Activated CD4-positive, alpha-beta T cell treated with anti-CD3 and anti-CD28 coated beads for 36 hours (primary cell): Measurements from ENCODE around the gene POLD1. TPM values are rescaled to one million over a fixed set of nuclear protein-coding genes. Genes with fewer than 3 reads are reported as not detected.

Experiments used
- ATAC-seq: fragments of 200-7000 bp; cut with Tn5 transposase; one replicate; pipeline ENCODE4 v1.10.0; 2021; ENCODE audit warnings: mild to moderate bottlenecking, moderate library complexity
- CTCF ChIA-PET: fragments of 350-600 bp; sonication (Branson Sonifier 250); formaldehyde crosslinking; loops from one replicate; lab custom pipeline; 2021; ENCODE audit warnings: antibody characterized with exemption; lab: Charles Lee
- POLR2A ChIA-PET: fragments of 350-600 bp; sonication (Branson Sonifier 250); formaldehyde crosslinking; loops from one replicate; lab custom pipeline; 2021; ENCODE audit warnings: antibody characterized with exemption, inconsistent platforms; lab: Charles Lee
- DNase-seq: peaks from one replicate; pipeline ENCODE4 v3.0.0-alpha.2; 2020
- H3K27ac Mint-ChIP-seq: one replicate; pipeline ENCODE4 v1.8.0; 2021; ENCODE audit warnings: mixed read lengths
- H3K27me3 Mint-ChIP-seq: one replicate; pipeline ENCODE4 v1.8.0; 2021; ENCODE audit warnings: mixed read lengths
- H3K36me3 Mint-ChIP-seq: one replicate; pipeline ENCODE4 v1.8.0; 2021; ENCODE audit warnings: low read depth, mixed read lengths
- H3K4me1 Mint-ChIP-seq: one replicate; pipeline ENCODE4 v1.8.0; 2021; ENCODE audit warnings: mixed read lengths
- H3K4me3 Mint-ChIP-seq: one replicate; pipeline ENCODE4 v1.8.0; 2021; ENCODE audit warnings: mild to moderate bottlenecking, moderate library complexity, mixed read lengths
- H3K9me3 Mint-ChIP-seq: one replicate; pipeline ENCODE4 v1.8.0; 2021; ENCODE audit warnings: low read depth, mixed read lengths
- intact Hi-C, 2 experiments: fragments of 100-400 bp; cut with DNase I in 1 of 2; cut with micrococcal nuclease in 1 of 2; formaldehyde crosslinking; loops; one replicate each; pipeline versions ENCODE4 v1.14.2 to v1.15.1; 2022 to 2024; cut with DNase I, micrococcal nuclease
- total RNA-seq, 2 experiments: library from RNA; stranded (reverse); gene quantifications; one replicate each; pipeline ENCODE4 v1.2.3, GENCODE V29; 2021

The POLD1 gene
- total RNA-seq, 2 experiments from 2014 or later = 220 to 227 TPM

DNA sequence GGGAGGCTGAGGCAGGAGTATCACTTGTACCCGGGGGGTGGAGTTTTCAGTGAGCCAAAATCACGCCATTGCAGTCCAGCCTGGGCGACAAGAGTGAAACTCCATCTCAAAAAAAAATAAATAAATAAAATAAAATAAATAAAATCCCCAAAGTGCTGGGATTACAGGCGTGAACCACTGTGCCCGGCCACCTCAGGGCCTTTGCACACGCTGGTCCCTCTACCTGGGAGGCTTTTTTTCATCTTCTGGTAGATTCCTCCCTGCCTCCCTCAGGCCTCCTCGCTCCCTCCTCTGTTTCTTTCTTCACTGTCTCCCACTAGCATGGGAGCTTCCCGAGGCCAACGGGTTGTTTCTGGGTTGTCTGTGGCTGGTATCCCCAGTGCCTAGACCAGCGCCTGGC, 63.6 kb downstream of the POLD1 start:
- no peak overlapping the region for H3K27ac Mint-ChIP-seq
- ATAC-seq (no peak), DNase-seq (no peak)
- H3K36me3 Mint-ChIP-seq = no peaks in the 10 kb centered on the region
- intact Hi-C loops = no loop called here
- peaks cover 9% of the 10 kb centered on the region for H3K27me3 Mint-ChIP-seq
- no peaks in the 10 kb centered on the region for H3K4me1 Mint-ChIP-seq
- peak overlapping the region; percentile 25 for H3K4me3 Mint-ChIP-seq
- no peaks in the 10 kb centered on the region for H3K9me3 Mint-ChIP-seq
- CTCF ChIA-PET = interaction anchor here (1.1 kb wide), 1 partner anchor 13 kb away, joined by 3 read pairs; no protein-coding TSS in a partner anchor
- POLR2A ChIA-PET = no interaction called here

DNA sequence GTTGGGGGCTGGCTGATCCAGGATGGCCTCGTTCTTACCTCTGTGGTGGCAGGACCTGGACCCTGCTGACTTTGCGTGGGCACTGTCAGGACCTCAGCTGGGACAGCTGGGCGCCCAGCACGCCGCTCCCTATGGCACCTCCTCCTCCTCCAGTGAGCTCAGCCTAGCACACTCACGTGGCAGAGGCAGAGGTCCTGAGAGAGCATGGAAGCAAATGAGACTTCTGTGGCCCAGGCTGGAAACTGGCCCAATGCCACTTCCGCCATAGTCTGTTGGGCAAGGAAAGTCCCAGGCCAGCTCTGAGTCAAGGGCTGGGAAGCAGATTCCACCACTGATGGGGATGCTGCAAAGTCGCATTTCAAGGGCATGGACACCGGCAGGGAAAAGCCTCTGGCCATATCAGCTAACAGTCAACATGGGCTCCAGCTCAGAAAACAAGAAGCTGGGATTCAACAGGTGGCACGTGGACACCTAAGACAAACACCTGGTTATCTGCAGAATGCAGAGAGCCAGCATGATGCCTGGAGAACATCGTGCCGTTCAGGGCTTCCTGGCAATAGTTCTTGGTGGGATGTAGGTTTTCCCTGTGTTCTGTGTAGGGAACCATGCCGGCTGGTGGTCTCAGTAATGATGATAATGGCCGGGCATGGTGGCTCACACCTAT, 65.2 kb downstream of the POLD1 start:
- no peaks in the 10 kb centered on the region for H3K36me3 Mint-ChIP-seq
- ATAC-seq = no peak
- H3K4me1 Mint-ChIP-seq = no peaks in the 10 kb centered on the region
- intact Hi-C loops = no loop called here
- no peak overlapping the region for H3K4me3 Mint-ChIP-seq
- no peaks in the 10 kb centered on the region for H3K9me3 Mint-ChIP-seq
- no peak overlapping the region for H3K27ac Mint-ChIP-seq
- DNase-seq = no peak
- CTCF ChIA-PET = interaction anchor here (1.3 kb wide), 2 partner anchors 11 to 23 kb away, joined by 4 read pairs; no protein-coding TSS in a partner anchor
- POLR2A ChIA-PET = interaction anchor here (0.6 kb wide), 1 partner anchor 124 kb away, joined by 3 read pairs; no protein-coding TSS in a partner anchor
- H3K27me3 Mint-ChIP-seq = peaks cover 3% of the 10 kb centered on the region

DNA sequence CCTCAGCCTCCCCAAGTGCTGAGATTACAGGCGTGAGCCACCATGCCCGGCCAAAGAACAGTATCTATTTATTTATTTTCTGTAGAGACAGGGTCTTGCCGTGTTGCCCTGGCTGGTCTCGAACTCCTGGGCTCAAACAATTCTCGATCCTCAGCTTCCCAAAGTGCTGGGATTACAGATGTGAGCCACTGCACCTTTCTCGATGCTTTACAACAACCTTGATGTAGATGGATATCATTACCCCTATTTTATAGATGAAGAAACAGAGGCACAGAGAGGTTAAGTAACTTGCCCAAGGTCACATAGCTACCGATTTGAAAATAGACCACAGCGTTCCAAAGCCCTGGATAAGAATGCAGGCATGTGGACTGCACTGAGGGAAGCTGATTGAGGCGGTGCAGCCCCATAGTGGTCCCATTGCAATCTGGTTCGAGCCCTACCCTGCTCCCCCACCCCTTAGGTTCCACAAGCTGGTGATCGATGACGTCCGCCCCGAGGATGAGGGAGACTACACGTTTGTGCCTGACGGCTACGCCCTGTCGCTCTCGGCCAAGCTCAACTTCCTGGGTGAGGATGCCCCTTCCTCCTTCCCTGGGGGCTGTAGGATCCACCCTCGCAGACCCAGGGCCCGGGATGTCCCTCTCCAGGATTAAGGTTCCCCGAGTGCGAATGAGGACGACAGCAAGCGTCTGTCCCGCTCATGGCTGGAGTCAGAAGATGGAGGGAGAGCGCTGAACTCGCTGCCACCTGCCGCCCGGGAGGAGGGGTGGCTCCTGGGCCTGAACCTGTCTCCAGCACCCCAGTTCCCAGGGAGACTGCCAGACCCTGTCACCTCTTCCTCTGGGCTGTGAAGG, 66.4 kb downstream of the POLD1 start:
- no peak overlapping the region for H3K27ac Mint-ChIP-seq
- H3K36me3 Mint-ChIP-seq = no peaks in the 10 kb centered on the region
- POLR2A ChIA-PET = no interaction called here
- no peaks in the 10 kb centered on the region for H3K4me1 Mint-ChIP-seq
- DNase-seq (no peak), ATAC-seq (no peak)
- H3K27me3 Mint-ChIP-seq = peaks cover 2% of the 10 kb centered on the region
- intact Hi-C loops = no loop called here
- CTCF ChIA-PET = interaction anchor here (1.2 to 1.3 kb wide), 2 partner anchors 10 to 105 kb away, joined by 3 to 4 read pairs; no protein-coding TSS in a partner anchor
- H3K4me3 Mint-ChIP-seq = no peak overlapping the region
- H3K9me3 Mint-ChIP-seq = no peaks in the 10 kb centered on the region

DNA sequence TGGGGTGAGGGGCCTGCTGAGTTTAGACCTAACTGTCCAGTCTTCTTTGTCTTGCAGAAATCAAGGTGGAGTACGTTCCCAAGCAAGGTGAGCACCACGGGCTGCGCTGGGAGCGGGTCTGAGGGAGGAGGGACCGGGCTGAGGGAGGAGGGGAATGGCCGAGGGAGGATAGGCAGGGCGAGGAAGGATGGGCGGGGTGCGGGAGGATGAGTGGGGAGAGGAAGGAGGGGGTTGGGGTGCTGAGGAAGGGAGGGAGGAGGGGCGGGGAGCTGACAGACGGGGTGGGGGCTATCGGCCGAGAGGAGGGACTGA, 67.0 kb downstream of the POLD1 start:
- Mint-ChIP-seq H3K4me3 (no peak overlapping the region), H3K36me3 (no peaks in the 10 kb centered on the region), H3K27ac (no peak overlapping the region), H3K9me3 (no peaks in the 10 kb centered on the region), H3K4me1 (no peaks in the 10 kb centered on the region), H3K27me3 (peaks cover 2% of the 10 kb centered on the region)
- ChIA-PET POLR2A (no interaction called here), CTCF (interaction anchor here (1.2 kb wide), 1 partner anchor 105 kb away, joined by 3 read pairs; no protein-coding TSS in a partner anchor)
- intact Hi-C loops = no loop called here
- DNase-seq (no peak), ATAC-seq (no peak)

DNA sequence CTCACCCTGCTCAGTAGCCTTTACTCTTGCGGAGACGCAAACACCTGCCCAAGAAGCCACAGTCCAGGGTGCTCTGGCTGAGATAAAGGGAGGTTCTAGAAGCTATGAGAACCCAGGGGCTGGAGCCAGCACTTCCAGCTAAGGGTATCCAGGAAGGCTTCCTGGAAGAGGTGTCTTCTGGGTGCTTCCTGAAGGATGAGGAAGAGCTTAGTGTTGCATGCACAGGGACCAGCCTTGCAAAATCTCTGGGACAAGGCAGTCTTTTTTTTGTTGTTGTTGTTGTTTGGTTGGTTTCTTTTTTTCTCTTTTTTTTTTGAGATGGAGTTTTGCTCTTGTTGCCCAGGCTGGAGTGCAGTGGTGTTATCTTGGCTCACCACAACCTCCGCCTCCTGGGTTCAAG, 69.1 kb downstream of the POLD1 start:
- no peaks in the 10 kb centered on the region for H3K9me3 Mint-ChIP-seq
- H3K4me1 Mint-ChIP-seq = no peaks in the 10 kb centered on the region
- no peak overlapping the region for H3K27ac Mint-ChIP-seq
- ATAC-seq (no peak), DNase-seq (no peak)
- ChIA-PET POLR2A (interaction anchor here (1.0 kb wide), 1 partner anchor 33 kb away, joined by 3 read pairs; no protein-coding TSS in a partner anchor), CTCF (interaction anchor here (0.7 to 1.5 kb wide), 2 partner anchors 9 to 39 kb away, joined by 3 to 5 read pairs; no protein-coding TSS in a partner anchor)
- H3K36me3 Mint-ChIP-seq = no peaks in the 10 kb centered on the region
- H3K27me3 Mint-ChIP-seq = peaks cover 7% of the 10 kb centered on the region
- intact Hi-C loops = no loop called here
- H3K4me3 Mint-ChIP-seq = no peak overlapping the region

DNA sequence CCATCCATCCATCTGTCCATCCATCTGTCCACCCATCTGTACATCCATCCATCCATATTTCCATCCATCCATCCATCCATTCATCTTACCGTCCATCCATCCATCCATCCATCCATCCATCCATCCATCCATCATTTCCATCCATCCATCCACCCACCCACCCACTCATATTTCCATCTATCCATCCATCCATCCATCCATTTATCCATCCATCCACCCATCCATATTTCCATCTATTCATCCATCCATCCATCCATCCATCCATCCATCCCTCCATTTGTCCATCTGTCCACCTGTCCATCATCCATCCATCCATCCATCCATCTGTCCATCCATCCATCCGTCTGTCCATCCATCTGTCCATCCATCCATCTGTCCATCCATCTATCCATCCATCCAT, 71.8 kb downstream of the POLD1 start:
- intact Hi-C loops = no loop called here
- Mint-ChIP-seq H3K27ac (no peak overlapping the region), H3K9me3 (no peaks in the 10 kb centered on the region), H3K4me3 (no peak overlapping the region), H3K4me1 (peaks cover 11% of the 10 kb centered on the region), H3K36me3 (no peaks in the 10 kb centered on the region), H3K27me3 (peaks cover 16% of the 10 kb centered on the region)
- DNase-seq = no peak
- POLR2A ChIA-PET = no interaction called here
- CTCF ChIA-PET = no interaction called here
- ATAC-seq = no peak

DNA sequence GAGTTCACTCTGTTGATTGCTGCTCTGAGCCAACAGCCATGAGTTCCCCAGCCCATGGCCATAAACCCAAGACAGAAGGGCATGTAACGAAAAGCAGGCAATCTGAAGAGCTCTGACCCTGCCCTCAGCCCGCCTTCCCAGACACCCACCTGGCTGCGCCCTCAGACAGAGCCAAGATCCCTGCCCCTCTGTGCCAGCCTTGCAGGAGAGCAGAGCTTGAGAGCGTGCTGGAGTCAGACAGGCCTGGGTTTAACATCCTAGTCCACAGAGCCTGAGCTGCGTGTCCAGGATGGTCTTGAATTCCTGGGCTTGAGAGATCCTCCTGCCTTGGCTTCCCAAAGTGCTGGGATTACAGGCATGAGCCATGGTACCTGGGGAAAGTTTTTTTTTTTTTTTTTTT, 73.2 kb downstream of the POLD1 start:
- no peak for ATAC-seq
- ChIA-PET POLR2A (no interaction called here), CTCF (interaction anchor here (0.9 to 1.3 kb wide), 2 partner anchors 16 to 309 kb away, joined by 3 to 4 read pairs; no protein-coding TSS in a partner anchor)
- Mint-ChIP-seq H3K36me3 (no peaks in the 10 kb centered on the region), H3K27ac (no peak overlapping the region), H3K9me3 (no peaks in the 10 kb centered on the region), H3K4me3 (no peak overlapping the region), H3K4me1 (peaks cover 16% of the 10 kb centered on the region), H3K27me3 (peaks cover 21% of the 10 kb centered on the region)
- DNase-seq = no peak
- intact Hi-C loops = no loop called here

DNA sequence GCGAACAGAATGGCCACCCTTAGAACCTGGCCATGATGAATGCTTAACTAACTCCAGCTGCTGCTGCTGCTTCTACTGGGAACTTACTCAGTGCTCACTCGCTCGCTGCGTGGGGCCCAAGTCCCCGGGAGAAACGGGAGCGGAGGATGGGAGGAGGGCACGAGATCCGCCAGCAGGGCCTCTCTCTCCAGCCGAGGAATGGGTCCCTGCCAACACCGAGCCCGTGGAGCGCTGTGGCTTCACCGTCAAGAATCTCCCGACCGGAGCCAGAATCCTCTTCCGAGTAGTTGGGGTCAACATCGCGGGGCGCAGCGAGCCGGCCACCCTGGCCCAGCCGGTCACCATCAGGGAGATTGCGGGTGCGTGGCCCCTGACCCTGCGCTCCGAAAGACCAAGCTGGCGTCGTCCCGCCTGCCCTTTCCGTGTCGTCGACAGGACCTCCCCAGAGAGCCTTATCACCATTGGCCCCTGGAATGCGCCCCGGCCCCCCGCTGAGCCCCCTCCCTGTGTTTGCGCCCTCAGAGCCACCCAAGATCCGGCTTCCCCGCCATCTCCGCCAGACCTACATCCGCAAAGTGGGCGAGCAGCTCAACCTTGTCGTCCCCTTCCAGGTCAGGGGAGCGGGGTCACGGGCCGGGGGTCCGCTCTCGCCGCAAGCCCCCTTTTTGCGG, 74.4 kb downstream of the POLD1 start:
- POLR2A ChIA-PET = no interaction called here
- H3K4me1 Mint-ChIP-seq = peaks cover 16% of the 10 kb centered on the region
- H3K4me3 Mint-ChIP-seq = no peak overlapping the region
- H3K27me3 Mint-ChIP-seq = peaks cover 23% of the 10 kb centered on the region
- ATAC-seq (no peak), DNase-seq (no peak)
- H3K27ac Mint-ChIP-seq = no peak overlapping the region
- CTCF ChIA-PET = interaction anchor here (1.3 kb wide), 1 partner anchor 310 kb away, joined by 4 read pairs; no protein-coding TSS in a partner anchor
- H3K9me3 Mint-ChIP-seq = no peaks in the 10 kb centered on the region
- H3K36me3 Mint-ChIP-seq = no peaks in the 10 kb centered on the region
- intact Hi-C loops = no loop called here

DNA sequence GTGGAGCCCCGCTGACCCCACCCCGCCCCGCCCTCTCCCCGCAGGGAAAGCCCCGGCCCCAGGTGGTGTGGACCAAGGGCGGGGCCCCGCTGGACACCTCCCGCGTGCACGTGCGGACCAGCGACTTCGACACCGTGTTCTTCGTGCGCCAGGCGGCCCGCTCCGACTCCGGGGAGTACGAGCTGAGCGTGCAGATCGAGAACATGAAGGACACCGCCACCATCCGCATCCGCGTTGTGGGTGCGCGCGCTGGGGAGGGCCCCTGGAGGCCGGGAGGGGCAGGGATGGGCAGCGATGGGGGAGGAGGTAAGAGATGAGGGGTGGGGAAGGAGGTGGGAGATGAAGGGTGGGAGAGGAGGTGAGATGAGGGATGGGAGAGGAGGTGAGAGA, 74.9 kb downstream of the POLD1 start:
- Mint-ChIP-seq H3K4me1 (peaks cover 16% of the 10 kb centered on the region), H3K36me3 (no peaks in the 10 kb centered on the region), H3K27me3 (peaks cover 23% of the 10 kb centered on the region), H3K27ac (no peak overlapping the region), H3K4me3 (no peak overlapping the region), H3K9me3 (no peaks in the 10 kb centered on the region)
- ChIA-PET CTCF (no interaction called here), POLR2A (no interaction called here)
- intact Hi-C loops = no loop called here
- ATAC-seq (no peak), DNase-seq (no peak)

DNA sequence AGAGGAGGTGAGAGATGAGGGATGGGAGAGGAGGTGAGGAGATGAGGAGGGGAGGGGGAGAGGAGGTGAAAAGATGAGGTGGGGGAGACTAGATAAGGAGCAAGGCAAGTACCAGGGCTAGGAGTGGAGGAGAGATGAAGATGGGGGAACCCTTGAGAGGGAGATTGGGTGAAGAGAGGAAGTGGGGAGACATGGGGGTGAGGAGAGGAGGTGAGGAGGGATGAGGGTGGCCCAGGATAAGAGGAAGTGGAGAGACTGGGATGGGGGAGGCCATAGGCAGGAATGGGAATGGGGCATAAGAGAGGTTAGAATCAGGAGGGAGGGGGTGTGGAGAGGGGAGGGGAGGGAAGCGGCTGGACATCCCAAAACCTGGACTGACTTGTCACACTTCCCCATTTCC, 75.5 kb downstream of the POLD1 start:
- ChIA-PET POLR2A (no interaction called here), CTCF (interaction anchor here (1.5 to 2.7 kb wide), 4 partner anchors 28 to 324 kb away, joined by 4 to 22 read pairs (median 6); no protein-coding TSS in a partner anchor)
- Mint-ChIP-seq H3K36me3 (no peaks in the 10 kb centered on the region), H3K27ac (peak overlapping the region; percentile 66), H3K9me3 (no peaks in the 10 kb centered on the region), H3K4me1 (peaks cover 16% of the 10 kb centered on the region), H3K4me3 (no peak overlapping the region), H3K27me3 (peaks cover 23% of the 10 kb centered on the region)
- intact Hi-C loops = no loop called here
- no peak for ATAC-seq
- no peak for DNase-seq

DNA sequence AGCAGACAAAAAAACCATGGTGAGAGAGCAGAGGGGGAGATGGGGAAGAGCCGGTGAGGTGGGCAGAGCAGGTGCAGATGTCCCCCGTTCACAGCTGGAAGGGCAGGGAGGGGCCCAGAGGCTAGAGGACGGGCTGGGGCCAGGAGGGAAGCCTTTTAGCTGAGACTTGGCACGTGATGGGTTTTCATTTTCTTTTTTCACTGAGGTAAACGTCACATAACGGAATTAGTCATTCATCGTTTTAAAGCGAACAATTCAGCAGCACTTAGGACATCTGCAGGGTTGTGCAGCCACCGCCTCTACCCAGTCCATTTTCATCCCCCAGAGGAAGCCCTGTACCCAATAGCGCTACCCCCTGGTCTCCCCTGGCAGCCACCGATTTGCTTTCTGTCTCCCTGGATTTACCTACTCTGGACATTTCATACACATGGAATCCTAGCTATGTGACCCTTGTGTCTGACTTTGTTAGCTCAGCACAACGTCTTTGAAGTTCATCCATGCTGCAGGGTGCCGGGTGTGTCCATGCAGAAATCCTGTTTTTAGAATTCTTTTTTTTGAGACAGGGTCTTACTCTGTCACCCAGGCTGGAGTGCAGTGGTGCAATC, 76.1 kb downstream of the POLD1 start:
- peak; percentile 52 for DNase-seq
- intact Hi-C loops = no loop called here
- CTCF ChIA-PET = interaction anchor here (0.6 to 2.7 kb wide), 19 partner anchors 10 to 462 kb away, joined by 3 to 22 read pairs (median 4); no protein-coding TSS in a partner anchor
- POLR2A ChIA-PET = no interaction called here
- H3K4me1 Mint-ChIP-seq = peaks cover 16% of the 10 kb centered on the region
- H3K27me3 Mint-ChIP-seq = peaks cover 25% of the 10 kb centered on the region
- H3K36me3 Mint-ChIP-seq = no peaks in the 10 kb centered on the region
- peak; percentile 83 for ATAC-seq
- H3K27ac Mint-ChIP-seq = peak overlapping the region; percentile 66
- H3K9me3 Mint-ChIP-seq = no peaks in the 10 kb centered on the region
- H3K4me3 Mint-ChIP-seq = no peak overlapping the region
